RWPE1 (cell line): ENCODE results near the gene CACNA2D4.

Experiments
- CTCF ChIA-PET: fragments of 350-600 bp; sonication (Branson Sonifier 250); formaldehyde crosslinking; extraction: SDS; loops from one replicate; lab custom pipeline; 2021; lab: Yijun Ruan, JAX
- POLR2A ChIA-PET: fragments of 400-600 bp; formaldehyde crosslinking; extraction: SDS; loops from one replicate; lab custom pipeline; 2020; ENCODE audit warnings: antibody characterized with exemption; ENCODE audit not compliant: low non-redundant PET; lab: Yijun Ruan, JAX
- DNase-seq: peaks from one replicate; pipeline ENCODE4 v3.0.0; 2012; ENCODE audit warnings: low spot score
- H3K27ac ChIP-seq: fragments of 450-650 bp; 2 replicates; pipeline ENCODE4 v1.5.1; 2017
- TF ChIP-seq, protein P1 (sequence below): fragments of 450-650 bp; conservative IDR thresholded peaks from 2 replicates; pipeline ENCODE4 v1.5.1; 2017; ENCODE audit warnings: low read depth, mild to moderate bottlenecking

Gene CACNA2D4

DNA sequence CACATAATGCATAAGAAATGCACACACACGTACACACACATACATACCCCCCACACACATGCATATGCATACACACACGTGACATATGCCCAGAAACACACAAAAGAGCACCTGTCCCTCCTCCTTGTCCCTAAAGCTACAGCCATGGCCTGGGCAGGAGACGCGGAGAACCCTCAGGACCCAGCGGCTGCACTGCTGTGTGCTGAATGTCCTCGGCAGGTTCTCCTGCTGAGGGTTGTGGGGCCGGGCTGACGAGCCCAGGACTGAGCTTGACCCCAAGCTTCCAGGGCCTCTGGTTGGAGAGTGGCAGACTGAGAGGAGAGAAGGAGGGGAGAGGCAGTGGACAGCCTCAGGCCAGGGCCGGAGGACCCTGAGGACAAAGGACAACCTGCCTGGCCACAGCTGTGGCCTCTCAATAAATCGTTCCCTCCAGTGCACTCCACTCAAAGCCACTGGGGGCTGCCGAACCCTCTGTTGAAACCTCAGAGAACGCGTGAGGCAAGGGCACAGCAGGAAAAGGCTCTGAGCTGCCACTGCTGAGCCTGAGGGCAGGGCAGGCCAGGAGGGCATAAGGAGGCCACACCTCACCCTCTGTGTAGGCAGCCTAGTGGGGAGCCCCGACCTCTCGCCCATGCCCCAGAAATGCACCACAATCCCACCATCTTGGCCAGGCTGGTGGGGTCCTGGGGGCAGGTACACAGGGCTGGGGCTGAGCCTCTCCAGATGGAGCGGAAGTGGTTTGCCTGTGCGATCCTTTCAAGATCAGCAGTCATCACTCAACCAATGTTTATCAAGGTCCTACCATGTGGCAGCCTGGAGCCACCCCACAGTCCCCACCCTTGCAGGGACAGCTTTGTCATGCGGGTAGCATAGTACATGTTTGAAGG lies 3.1 kb downstream of the CACNA2D4 start:
- TF ChIP-seq, protein P1, sequence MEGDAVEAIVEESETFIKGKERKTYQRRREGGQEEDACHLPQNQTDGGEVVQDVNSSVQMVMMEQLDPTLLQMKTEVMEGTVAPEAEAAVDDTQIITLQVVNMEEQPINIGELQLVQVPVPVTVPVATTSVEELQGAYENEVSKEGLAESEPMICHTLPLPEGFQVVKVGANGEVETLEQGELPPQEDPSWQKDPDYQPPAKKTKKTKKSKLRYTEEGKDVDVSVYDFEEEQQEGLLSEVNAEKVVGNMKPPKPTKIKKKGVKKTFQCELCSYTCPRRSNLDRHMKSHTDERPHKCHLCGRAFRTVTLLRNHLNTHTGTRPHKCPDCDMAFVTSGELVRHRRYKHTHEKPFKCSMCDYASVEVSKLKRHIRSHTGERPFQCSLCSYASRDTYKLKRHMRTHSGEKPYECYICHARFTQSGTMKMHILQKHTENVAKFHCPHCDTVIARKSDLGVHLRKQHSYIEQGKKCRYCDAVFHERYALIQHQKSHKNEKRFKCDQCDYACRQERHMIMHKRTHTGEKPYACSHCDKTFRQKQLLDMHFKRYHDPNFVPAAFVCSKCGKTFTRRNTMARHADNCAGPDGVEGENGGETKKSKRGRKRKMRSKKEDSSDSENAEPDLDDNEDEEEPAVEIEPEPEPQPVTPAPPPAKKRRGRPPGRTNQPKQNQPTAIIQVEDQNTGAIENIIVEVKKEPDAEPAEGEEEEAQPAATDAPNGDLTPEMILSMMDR: no peak
- no peak for DNase-seq
- H3K27ac ChIP-seq: no peak overlapping the region
- CTCF ChIA-PET: interaction anchor here (0.6 to 1.3 kb wide), 2 partner anchors 25 to 767 kb away, joined by 3 to 4 read pairs; no protein-coding TSS in a partner anchor
- POLR2A ChIA-PET: no interaction called here

DNA sequence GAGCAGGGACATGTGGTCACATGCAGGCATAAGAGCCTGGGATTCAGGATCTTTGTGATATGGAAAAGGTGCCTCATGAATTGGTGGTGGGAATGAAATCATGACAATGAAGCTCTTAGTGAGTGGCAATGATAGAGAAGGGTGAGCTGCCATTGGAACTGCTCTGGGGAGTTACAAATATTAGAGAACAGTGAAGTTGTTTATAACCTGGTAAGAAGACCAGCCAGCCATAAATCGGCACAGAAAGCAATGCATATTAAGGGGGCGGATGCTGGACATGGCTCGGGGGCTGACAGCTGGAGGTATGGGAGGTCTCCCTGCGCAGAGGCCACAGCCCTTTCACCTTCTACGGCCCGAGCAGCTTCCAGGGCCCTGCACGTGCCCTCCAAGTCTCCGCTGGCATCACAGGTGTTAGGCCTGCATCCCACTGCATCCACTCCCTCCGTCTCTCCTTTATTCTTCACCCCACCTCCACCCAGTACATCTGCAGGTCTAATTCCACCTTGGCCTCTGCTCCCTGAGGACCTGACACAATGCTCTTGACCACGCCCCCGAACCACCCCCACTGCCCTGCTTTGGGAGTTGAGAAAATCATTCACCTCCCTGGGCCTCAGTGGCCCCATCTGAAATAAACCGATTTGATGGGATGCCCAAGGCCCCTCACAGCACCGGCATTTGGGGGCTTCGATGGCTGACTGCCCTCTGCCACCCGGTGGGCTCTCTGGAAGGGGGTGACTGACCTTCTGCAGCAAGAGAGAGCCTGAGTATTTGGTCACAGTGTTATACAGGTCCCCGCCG lies 4.1 kb downstream of the CACNA2D4 start:
- TF ChIP-seq, protein P1: no peak
- CTCF ChIA-PET: no interaction called here
- DNase-seq: no peak
- H3K27ac ChIP-seq: no peak overlapping the region
- POLR2A ChIA-PET: no interaction called here

DNA sequence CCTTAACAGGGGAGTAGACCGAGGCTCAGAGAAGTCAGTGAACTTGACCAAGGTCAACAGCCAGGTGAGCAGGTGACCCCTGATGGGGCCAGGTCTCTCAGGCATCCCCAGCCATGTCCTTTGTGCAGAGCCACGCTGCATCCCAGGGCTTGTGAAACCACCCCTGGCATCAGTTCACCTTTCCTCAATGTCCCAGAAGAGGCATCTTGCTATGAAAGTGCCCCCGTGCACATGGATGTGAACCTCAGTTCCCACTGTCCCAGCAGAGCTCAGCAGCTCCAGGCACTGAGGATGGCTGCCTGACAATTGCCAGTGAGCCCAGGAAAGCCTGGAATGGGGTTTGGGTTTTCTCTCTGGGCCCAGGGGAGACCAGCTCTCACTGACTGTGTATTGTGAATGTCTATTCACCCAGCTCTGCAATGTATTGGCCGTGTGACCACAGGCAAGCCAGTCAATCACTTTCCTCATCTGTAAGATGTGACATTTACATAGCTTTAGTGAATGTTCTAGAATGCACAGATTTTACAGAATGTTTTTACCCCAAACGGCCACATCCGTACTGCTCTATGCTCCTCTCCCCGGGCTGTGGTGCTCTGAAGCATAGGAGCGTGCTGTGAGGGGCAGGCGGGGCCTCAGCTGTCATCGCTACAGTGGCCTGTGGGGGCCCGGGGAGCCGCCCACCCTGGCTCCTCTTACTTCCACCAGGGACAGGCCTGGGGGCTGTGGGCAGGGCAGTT lies 4.9 kb downstream of the CACNA2D4 start:
- no peak overlapping the region for H3K27ac ChIP-seq
- DNase-seq: no peak
- TF ChIP-seq, protein P1: no peak
- CTCF ChIA-PET: no interaction called here
- POLR2A ChIA-PET: no interaction called here

DNA sequence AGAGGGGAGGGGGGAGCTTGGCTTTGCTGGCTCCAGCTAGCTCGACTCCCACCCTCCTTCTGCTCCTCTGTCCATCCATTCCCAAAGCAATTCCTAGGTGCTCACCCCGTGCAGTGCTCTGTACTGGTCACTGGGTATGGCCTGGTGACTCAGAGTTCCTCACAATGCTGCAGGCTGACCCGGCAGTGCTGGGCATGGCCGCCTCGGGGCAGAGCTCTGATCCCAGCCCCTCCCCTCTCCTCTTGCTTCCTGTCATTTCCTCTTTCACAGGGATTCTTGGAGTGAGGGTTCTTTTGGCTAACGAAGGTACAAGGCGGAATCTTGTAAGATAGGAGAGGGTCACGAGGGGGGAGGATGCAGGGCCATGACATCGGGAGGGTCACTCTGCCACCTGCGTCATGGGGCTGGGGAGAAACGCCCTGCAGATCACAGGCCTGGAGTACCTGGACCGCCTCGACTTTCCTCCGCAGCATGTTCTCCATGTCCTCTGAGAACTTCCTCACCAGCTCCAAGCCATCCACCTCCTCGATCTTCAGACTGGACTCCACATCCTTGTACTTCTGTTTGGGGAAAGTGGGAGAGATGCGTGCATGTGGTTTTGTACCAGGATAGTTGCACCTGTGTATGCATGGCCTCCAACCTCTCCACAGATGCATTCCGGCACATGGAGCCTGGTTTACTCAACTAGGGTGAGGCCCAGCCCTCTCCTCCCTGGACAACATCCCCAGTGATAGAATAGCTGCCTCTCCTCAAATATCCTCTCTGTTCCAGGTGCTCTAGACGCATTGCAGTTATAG lies 5.7 kb downstream of the CACNA2D4 start:
- H3K27ac ChIP-seq: no peak overlapping the region
- TF ChIP-seq, protein P1: no peak
- no peak for DNase-seq
- ChIA-PET CTCF (interaction anchor here (1.3 kb wide), 1 partner anchor 27 kb away, joined by 4 read pairs; no protein-coding TSS in a partner anchor), POLR2A (no interaction called here)

DNA sequence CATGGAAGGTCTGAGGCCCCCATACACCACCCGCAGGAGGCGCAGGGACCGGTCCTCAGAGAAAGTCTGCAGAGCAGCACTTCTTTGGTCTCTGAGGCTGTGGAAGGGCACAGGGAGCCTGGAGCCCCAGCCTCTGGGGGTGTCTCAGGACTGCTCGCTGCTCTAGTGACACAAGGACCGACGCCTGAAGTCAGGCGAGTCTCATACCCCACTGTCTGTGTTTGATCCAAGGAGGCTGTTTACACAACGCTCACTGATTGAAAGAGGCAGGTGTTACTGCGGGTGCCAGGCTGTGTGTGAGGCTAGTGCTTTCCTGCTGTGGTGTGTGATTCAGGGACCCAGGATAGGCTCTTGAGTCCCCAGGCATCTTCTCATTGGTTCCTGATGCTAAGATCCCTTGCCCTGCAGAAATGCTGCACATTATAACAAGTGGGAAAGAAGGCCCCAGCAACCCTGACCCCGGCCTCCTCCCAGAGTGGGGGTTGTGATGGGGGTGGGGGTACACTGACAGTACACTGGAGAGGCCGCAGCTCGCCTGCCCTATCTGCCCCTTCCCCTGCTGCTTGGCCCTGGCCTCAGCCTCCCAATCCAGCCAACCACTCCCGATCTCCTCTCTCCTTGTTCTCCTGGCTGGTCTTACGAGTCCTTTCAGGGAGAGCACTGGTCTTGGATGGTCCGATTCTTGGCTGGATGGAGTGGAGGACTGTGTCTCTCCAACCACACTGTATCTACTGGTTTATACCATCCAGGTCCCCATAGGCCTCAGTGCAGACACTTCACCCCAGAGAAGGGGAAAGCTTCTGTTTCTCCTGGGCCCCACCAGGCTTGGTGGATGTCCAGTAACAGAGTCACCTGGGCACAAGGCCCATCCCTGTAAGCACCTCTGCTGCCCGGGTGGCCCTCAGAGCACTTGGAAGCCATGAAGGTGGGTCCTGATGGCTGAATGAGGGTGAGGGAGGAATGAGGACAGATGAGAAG lies 6.6 kb downstream of the CACNA2D4 start:
- DNase-seq: no peak
- CTCF ChIA-PET: interaction anchor here (0.6 to 1.3 kb wide), 2 partner anchors 28 to 248 kb away, joined by 3 to 4 read pairs; no protein-coding TSS in a partner anchor
- POLR2A ChIA-PET: no interaction called here
- TF ChIP-seq, protein P1: no peak
- H3K27ac ChIP-seq: no peak overlapping the region
